Erythroblast (primary cell): ENCODE data around the gene PRKRIP1.

ENCODE experiments used
- GATA1 ChIP-seq: IDR thresholded peaks from 2 replicates; pipeline ENCODE4 v1.6.1; 2011; ENCODE audit warnings: low read depth, mild to moderate bottlenecking, control low read depth, low read length, moderate library complexity
- POLR2A ChIP-seq: IDR thresholded peaks from 2 replicates; pipeline ENCODE4 v1.6.1; 2011; ENCODE audit warnings: mild to moderate bottlenecking, low read length

- TF ChIP-seq POLR2A (peak; percentile 6), GATA1 (no peak)
Measured at GRCh38 chr7:102426268-102427018, 30.3 kb downstream of the PRKRIP1 start.
